Measurements from ENCODE around the gene CNGA1.
"Not testable (repeated sequence)": the region's sequence is repeated elsewhere in the genome, so short reads cannot be mapped to it uniquely, and the experiment has no call there.

CNGA1 gene

GRCh38 chr4:47945930-47946726 is 70.4 kb downstream of the CNGA1 start:
- no peak for DNase-seq

GRCh38 chr4:47942081-47942819 is 74.2 kb downstream of the CNGA1 start:
- DNase-seq, result no peak

- DNase-seq, result no peak
Measured at GRCh38 chr4:47939456-47939855, 77.0 kb downstream of the CNGA1 start.

- no peak for DNase-seq
Measured at GRCh38 chr4:47936336-47936735, 80.1 kb downstream of the CNGA1 start.

GRCh38 chr4:47933840-47934239 is 82.6 kb downstream of the CNGA1 start:
- DNase-seq, result no peak

GRCh38 chr4:47930971-47931804 is 85.3 kb downstream of the CNGA1 start:
- no peak for DNase-seq

- DNase-seq, result no peak
Measured at GRCh38 chr4:47929682-47930201, 86.7 kb downstream of the CNGA1 start.

GRCh38 chr4:47926667-47927258 is 89.7 kb downstream of the CNGA1 start:
- peak; percentile 41 to 53 for DNase-seq

- DNase-seq, result not testable (repeated sequence)
Measured at GRCh38 chr4:47923261-47923608, 93.2 kb downstream of the CNGA1 start.

- DNase-seq, result not testable (repeated sequence)
Measured at GRCh38 chr4:47922436-47923260, 93.8 kb downstream of the CNGA1 start.

- not testable (repeated sequence) for DNase-seq
Measured at GRCh38 chr4:47917163-47917562, 99.3 kb downstream of the CNGA1 start.

- no peak for DNase-seq
Measured at GRCh38 chr4:47915378-47915777, 101.1 kb downstream of the CNGA1 start.

GRCh38 chr4:47914926-47915237 is 101.6 kb downstream of the CNGA1 start:
- DNase-seq, result no peak

- peak; percentile 97 for DNase-seq
Measured at GRCh38 chr4:47914220-47914925, 102.1 kb downstream of the CNGA1 start, which contains the start of gene NFXL1. NFXL1 (minus strand) TSS chr4:47914583; CDS start chr4:47914203, 380 bp downstream.

GRCh38 chr4:47913861-47914219 is 102.6 kb downstream of the CNGA1 start:
- DNase-seq, result peak; percentile 33 to 36

- DNase-seq, result no peak
Measured at GRCh38 chr4:47913330-47913729, 103.2 kb downstream of the CNGA1 start.

GRCh38 chr4:47907089-47907646 is 109.3 kb downstream of the CNGA1 start:
- no peak for DNase-seq

- DNase-seq, result no peak
Measured at GRCh38 chr4:47899639-47900038, 116.8 kb downstream of the CNGA1 start.

- no peak for DNase-seq
Measured at GRCh38 chr4:47891928-47892327, 124.6 kb downstream of the CNGA1 start.
